ENCODE measurements around the gene PLCD3. TPM values are rescaled to one million over a fixed set of nuclear protein-coding genes. Genes with fewer than 3 reads are reported as not detected.
A peak's percentile ranks its signal among the peaks of the same experiment; 100 is the strongest.

PLCD3 gene
- total and polyA plus RNA-seq, 2 of the 13 experiments (the other 11 are each of a cell fraction or from before 2014, with no cell fraction given): 11.3 to 39.1 TPM

- no peak for TF ChIP-seq PRDM4 (CRISPR knock-in tag; IDR thresholded peaks at IDR 0.05; ENCODE audit: borderline replicate concordance)
- peak; percentile 72 for TF ChIP-seq ZGPAT (CRISPR knock-in tag; IDR thresholded peaks at IDR 0.05)
- peak; percentile 69; the same call in 1 of the 2 replicates for TF ChIP-seq PATZ1 (CRISPR knock-in tag; IDR thresholded peaks at IDR 0.05)
- 0 out of 2 replicates have a peak, but pooled peaks have one; percentile 71 for TF ChIP-seq DDIT3 (CRISPR knock-in tag; IDR thresholded peaks at IDR 0.05)
- peak; percentile 94 for TF ChIP-seq ZNF746 (CRISPR knock-in tag; IDR thresholded peaks at IDR 0.05)
- TF ChIP-seq CREBL2 (CRISPR knock-in tag; IDR thresholded peaks at IDR 0.05; ENCODE audit: borderline replicate concordance): 0 out of 2 replicates have a peak, but pooled peaks have one; percentile 14
- TF ChIP-seq NFRKB (IDR thresholded peaks at IDR 0.05): no peak
- peak; percentile 73; the same call in 1 of the 2 replicates for TF ChIP-seq ERF (CRISPR knock-in tag; IDR thresholded peaks at IDR 0.05)
- peak; percentile 26; the same call in 1 of the 2 replicates for TF ChIP-seq YEATS2 (CRISPR knock-in tag; IDR thresholded peaks at IDR 0.05; ENCODE audit: borderline replicate concordance)
- TF ChIP-seq MNT (IDR thresholded peaks at IDR 0.05): peak; percentile 59
- TF ChIP-seq GPN1 (CRISPR knock-in tag; IDR thresholded peaks at IDR 0.05; ENCODE audit: borderline replicate concordance): no peak
- peak; percentile 77 for TF ChIP-seq ZKSCAN8 (CRISPR knock-in tag; IDR thresholded peaks at IDR 0.05; ENCODE audit: borderline replicate concordance)
- TF ChIP-seq TFE3 (CRISPR knock-in tag; IDR thresholded peaks at IDR 0.05): peak; percentile 57
- peak; percentile 64; the same call in 1 of the 2 replicates for TF ChIP-seq MAX (IDR thresholded peaks at IDR 0.05)
- TF ChIP-seq ARHGAP35 (CRISPR knock-in tag; IDR thresholded peaks at IDR 0.05; ENCODE audit: borderline replicate concordance): 0 out of 2 replicates have a peak, but pooled peaks have one; percentile 87
Observed at GRCh38 chr17:45148183-45149036, 16.1 kb upstream of the PLCD3 start, which contains the start of gene HEXIM1 (continued).
